ENCODE measurements around the gene CTDSP2.

DNA sequence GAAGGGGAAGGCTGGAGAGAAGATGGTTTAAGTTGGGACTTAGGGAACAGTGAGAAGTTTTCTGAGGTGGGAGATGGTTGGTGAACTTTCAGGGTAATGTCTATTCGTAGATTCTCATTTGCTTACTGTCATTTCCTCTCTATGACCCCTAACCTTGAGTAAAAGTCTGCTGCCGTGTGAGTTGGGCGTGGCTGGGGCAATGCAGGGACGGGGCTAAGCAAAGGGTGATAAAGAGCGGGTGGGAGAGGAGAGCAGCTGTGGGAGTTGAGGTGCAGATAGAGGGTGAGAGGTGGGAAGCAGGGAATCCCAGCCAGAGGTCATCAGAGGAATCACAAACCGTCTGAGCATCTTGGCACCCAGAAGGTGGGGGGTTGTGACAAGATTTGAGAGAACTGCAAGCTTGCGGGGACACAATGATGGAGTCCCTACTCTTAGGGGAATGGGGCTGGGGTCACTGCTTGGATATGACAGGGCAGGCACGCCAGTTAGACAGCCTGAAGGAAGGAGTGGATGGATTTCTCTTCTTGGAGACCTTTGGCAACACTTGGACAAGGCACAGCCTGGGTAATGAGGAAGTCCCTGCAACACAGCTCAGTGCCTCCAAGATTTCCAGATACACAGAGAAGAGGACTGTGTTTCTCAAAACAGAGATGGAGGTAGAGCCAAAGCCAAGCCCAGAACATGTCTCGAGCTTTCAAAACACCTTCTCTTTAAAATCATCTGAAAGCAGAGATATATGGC is 45.9 kb upstream of the CTDSP2 start:
- TF ChIP-seq FOSL1 (IDR thresholded peaks at IDR 0.05; ENCODE audit: low read depth), result no peak
- no peak for TF ChIP-seq CTCF (IDR thresholded peaks at IDR 0.05 in 2 of 3, conservative IDR thresholded peaks at IDR 0.05 in 1 of 3; ENCODE audit: borderline replicate concordance in 1 of 3, insufficient read depth in 1 of 3, low read depth in 2 of 3, low read length in 2 of 3)
- TF ChIP-seq JUND (IDR thresholded peaks at IDR 0.05), result no peak
- TF ChIP-seq EZH2 (IDR thresholded peaks at IDR 0.05), result no peak
- TF ChIP-seq CEBPB (IDR thresholded peaks at IDR 0.05; ENCODE audit: low read depth), result no peak
- TF ChIP-seq POLR2A (IDR thresholded peaks at IDR 0.05; ENCODE audit: borderline replicate concordance, extremely low read depth, insufficient read depth, insufficient read length), result no peak
- TF ChIP-seq, protein P1, sequence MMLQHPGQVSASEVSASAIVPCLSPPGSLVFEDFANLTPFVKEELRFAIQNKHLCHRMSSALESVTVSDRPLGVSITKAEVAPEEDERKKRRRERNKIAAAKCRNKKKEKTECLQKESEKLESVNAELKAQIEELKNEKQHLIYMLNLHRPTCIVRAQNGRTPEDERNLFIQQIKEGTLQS (IDR thresholded peaks at IDR 0.05), result no peak
- TF ChIP-seq SP1 (IDR thresholded peaks at IDR 0.05; ENCODE audit: low read depth), result no peak
- TF ChIP-seq, protein P2, sequence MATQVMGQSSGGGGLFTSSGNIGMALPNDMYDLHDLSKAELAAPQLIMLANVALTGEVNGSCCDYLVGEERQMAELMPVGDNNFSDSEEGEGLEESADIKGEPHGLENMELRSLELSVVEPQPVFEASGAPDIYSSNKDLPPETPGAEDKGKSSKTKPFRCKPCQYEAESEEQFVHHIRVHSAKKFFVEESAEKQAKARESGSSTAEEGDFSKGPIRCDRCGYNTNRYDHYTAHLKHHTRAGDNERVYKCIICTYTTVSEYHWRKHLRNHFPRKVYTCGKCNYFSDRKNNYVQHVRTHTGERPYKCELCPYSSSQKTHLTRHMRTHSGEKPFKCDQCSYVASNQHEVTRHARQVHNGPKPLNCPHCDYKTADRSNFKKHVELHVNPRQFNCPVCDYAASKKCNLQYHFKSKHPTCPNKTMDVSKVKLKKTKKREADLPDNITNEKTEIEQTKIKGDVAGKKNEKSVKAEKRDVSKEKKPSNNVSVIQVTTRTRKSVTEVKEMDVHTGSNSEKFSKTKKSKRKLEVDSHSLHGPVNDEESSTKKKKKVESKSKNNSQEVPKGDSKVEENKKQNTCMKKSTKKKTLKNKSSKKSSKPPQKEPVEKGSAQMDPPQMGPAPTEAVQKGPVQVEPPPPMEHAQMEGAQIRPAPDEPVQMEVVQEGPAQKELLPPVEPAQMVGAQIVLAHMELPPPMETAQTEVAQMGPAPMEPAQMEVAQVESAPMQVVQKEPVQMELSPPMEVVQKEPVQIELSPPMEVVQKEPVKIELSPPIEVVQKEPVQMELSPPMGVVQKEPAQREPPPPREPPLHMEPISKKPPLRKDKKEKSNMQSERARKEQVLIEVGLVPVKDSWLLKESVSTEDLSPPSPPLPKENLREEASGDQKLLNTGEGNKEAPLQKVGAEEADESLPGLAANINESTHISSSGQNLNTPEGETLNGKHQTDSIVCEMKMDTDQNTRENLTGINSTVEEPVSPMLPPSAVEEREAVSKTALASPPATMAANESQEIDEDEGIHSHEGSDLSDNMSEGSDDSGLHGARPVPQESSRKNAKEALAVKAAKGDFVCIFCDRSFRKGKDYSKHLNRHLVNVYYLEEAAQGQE (IDR thresholded peaks at IDR 0.05; ENCODE audit: low read depth), result no peak
- TF ChIP-seq SIN3A (IDR thresholded peaks at IDR 0.05; ENCODE audit: low read depth), result no peak
- TF ChIP-seq, protein P3, sequence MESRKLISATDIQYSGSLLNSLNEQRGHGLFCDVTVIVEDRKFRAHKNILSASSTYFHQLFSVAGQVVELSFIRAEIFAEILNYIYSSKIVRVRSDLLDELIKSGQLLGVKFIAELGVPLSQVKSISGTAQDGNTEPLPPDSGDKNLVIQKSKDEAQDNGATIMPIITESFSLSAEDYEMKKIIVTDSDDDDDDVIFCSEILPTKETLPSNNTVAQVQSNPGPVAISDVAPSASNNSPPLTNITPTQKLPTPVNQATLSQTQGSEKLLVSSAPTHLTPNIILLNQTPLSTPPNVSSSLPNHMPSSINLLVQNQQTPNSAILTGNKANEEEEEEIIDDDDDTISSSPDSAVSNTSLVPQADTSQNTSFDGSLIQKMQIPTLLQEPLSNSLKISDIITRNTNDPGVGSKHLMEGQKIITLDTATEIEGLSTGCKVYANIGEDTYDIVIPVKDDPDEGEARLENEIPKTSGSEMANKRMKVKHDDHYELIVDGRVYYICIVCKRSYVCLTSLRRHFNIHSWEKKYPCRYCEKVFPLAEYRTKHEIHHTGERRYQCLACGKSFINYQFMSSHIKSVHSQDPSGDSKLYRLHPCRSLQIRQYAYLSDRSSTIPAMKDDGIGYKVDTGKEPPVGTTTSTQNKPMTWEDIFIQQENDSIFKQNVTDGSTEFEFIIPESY (IDR thresholded peaks at IDR 0.05; ENCODE audit: extremely low read depth, insufficient replicate concordance, low read length), result no peak
- no peak for TF ChIP-seq ZNF274 (IDR thresholded peaks at IDR 0.05; ENCODE audit: low read depth, low read length)

All from HCT116 (cell line).